C4-2B (cell line): ENCODE results near the gene KIF22.

Experiments used
- H3K27ac ChIP-seq: fragments of 450-650 bp; 2 replicates; pipeline ENCODE4 v1.5.1; 2017
- ZFX ChIP-seq: fragments of 450-650 bp; IDR thresholded peaks from 2 replicates; pipeline ENCODE4 v1.6.1; 2017
- TF ChIP-seq, protein P1 (sequence below): fragments of 450-650 bp; conservative IDR thresholded peaks from 2 replicates; pipeline ENCODE4 v1.5.1; 2017; ENCODE audit warnings: mild to moderate bottlenecking

KIF22 gene

DNA sequence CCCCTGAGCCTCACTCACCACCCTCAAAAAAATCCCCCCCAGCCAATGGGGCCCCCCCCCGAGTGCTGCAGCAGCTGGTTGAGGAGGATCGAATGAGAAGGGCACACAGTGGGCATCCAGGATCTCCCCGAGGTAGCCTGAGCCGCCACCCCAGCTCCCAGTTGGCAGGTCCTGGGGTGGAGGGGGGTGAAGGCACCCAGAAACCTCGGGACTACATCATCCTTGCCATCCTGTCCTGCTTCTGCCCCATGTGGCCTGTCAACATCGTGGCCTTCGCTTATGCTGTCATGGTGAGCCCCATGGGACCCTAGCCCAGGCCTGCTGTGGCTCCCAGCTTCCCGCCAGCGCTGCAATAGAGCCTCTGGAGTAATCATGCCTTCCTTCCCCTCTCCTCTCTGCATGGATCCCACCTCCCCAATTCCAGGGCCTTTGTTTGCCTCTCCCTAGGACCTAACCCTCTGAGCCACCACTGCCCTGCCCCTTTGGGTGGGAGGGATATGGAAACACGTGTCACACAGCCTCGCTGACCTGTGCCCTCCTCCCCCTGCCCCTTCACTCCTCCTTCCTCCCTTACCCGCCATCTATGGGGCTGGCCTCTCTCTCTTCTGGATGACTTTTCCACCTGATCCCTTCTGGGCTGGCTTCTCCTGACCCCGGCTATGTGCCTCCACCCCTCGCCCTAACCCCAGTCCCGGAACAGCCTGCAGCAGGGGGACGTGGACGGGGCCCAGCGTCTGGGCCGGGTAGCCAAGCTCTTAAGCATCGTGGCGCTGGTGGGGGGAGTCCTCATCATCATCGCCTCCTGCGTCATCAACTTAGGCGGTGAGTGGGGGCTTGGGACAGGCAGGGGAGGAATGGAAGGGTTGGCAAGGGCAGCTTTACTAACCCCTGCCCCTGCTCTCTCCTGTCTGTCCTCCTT, 23.4 kb downstream of the KIF22 start:
- no peak for TF ChIP-seq ZFX
- TF ChIP-seq, protein P1, sequence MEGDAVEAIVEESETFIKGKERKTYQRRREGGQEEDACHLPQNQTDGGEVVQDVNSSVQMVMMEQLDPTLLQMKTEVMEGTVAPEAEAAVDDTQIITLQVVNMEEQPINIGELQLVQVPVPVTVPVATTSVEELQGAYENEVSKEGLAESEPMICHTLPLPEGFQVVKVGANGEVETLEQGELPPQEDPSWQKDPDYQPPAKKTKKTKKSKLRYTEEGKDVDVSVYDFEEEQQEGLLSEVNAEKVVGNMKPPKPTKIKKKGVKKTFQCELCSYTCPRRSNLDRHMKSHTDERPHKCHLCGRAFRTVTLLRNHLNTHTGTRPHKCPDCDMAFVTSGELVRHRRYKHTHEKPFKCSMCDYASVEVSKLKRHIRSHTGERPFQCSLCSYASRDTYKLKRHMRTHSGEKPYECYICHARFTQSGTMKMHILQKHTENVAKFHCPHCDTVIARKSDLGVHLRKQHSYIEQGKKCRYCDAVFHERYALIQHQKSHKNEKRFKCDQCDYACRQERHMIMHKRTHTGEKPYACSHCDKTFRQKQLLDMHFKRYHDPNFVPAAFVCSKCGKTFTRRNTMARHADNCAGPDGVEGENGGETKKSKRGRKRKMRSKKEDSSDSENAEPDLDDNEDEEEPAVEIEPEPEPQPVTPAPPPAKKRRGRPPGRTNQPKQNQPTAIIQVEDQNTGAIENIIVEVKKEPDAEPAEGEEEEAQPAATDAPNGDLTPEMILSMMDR = no peak
- peak overlapping the region; percentile 96 for H3K27ac ChIP-seq

DNA sequence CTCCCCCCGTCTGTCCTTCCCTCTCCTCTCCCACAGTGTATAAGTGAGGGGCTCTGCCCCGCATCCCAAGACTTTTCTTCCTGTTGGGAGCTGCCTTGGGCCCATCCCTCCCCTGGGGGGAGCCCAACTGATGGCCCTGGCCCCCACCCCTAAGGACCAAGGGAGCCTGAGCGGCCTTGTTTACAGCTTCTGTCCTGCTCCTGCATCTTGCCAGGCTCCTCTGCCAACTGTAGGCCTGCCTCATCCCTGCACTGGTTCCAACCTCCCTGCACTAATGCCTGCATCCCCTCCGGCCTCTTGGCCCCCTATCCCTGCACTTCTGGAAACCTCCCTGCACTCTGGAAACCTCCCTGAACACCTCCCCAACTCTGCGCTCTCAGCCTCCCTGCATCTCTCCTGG, 24.0 kb downstream of the KIF22 start:
- H3K27ac ChIP-seq = peak overlapping the region; percentile 96

DNA sequence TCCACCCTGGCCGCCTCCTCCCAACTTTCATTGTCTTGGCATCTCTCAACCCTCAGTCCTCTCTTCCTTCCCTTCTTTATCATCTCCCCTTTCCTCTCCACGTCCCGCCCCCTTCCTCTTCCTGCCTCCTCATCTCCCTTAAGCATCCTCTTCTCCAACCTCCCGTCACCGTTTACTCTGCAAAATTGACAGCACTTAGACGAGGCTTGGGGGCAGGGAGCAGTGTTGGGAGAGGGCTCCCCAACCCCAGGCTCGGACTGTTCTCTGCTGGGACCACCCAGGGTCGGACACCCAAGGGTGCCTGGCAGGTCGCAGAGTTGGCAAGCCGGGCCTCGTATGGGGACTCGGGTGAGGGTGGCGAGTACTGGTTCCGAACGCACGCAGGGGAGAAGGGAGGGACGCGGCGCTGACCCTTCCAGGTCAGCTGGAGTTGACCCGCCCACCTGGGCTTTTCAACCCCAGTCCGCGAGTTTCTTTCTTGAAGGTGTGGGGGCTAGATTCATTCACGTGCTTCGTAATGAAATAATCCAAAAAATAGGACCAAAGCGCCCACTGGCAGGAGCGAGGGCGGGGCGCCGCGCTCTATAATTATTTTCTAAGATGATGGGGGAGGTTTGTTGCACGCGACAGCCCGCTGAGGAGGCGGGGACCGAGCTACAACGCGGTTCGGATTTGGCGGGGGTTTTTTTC, 24.6 kb downstream of the KIF22 start:
- H3K27ac ChIP-seq = peak overlapping the region; percentile 96

More for the DNA sequence above, 24.0 kb downstream of the KIF22 start:
- TF ChIP-seq, protein P1 = no peak

DNA sequence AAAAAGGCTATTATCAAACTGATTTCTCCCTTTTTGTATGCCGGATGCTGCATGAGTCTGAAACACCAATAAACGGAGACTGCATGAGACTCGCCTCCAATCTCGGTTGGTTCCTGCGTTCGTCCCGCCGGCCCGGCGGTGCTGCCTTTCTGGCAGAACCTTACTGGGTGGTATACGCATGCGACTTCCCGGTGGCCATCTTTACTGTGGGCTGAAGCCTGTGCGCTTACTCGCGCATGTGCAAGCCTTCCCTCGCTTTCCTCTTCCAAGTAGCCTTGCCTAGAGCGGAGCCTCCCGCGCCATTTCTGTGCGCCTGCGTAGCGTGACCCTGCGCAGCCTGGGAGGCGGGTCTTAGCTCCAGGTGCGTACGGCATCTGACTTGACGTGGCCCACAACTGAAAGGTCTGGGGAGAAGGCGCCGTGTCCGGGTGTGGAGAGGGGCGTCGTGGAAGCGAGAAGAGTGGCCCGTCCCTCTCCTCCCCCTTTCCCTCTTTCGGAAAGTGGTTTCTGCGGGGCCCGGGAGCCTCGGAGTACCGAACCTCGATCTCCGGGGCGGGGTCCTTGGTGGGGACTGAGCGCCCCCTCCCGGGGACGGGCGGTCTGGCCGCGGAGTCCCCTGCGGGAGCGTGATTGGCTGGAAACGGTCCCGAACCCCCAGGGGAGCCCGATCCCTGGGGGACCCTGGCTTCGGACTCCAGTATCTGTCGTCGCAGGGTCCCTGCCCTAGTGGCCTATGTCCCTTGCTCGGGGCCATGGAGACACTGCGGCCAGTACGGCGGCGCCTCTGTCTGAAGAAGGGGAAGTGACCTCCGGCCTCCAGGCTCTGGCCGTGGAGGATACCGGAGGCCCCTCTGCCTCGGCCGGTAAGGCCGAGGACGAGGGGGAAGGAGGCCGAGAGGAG, 25.5 kb downstream of the KIF22 start, which contains the start of gene PAGR1:
PAGR1 (plus strand) TSS at position 360 of the 901 bp plus-strand sequence; CDS start at position 734, 374 bp downstream.
- peak within 1 kb of the TSS; percentile 96 for H3K27ac ChIP-seq
- TF ChIP-seq ZFX = 0 out of 2 replicates have a peak, but pooled peaks have one; percentile 35
- TF ChIP-seq, protein P1 = peak; percentile 97

More for the DNA sequence above, 24.6 kb downstream of the KIF22 start:
- TF ChIP-seq ZFX = no peak
- TF ChIP-seq, protein P1 = no peak

DNA sequence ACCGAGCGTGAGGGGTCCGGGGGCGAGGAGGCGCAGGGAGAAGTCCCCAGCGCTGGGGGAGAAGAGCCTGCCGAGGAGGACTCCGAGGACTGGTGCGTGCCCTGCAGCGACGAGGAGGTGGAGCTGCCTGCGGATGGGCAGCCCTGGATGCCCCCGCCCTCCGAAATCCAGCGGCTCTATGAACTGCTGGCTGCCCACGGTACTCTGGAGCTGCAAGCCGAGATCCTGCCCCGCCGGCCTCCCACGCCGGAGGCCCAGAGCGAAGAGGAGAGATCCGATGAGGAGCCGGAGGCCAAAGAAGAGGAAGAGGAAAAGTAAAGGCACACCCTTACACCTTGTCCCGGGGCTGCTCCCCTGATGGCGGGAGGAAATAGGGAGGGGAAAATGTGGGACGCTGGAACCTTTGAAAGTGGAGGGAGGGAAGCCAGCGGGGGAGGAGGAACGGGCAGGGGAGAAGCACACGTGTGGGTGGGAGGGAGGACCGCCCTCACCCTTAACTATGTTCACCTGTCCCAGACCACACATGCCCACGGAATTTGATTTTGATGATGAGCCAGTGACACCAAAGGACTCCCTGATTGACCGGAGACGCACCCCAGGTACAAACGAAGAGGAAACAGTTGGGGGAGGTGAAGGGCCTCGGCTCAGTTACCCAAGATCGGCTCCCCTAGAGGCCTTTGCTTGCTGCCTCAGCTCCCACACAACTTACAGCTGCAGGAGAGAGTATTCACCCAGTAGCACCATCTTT, 26.3 kb downstream of the KIF22 start:
- peak overlapping the region; percentile 96 for H3K27ac ChIP-seq
- TF ChIP-seq ZFX = no peak
- TF ChIP-seq, protein P1 = no peak

DNA sequence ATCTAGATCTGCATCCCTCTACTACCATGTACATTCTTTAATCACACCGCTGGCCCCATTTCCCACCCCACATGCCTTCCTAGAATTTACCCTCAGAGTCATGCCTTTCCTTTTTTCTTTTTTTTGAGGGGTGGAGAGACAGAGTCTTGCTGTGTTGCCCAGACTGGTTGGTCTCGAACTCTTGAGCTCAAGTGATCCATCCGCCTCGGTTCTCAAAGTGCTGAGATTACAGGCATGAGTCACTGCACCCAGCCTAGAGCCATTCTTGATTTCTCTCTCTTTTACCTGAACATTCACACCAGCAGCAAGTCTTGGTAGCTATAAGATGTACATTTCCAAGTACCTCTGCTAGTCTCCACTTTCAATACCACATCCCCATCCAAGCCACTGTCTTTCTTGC, 27.5 kb downstream of the KIF22 start:
- TF ChIP-seq, protein P1 = no peak
- TF ChIP-seq ZFX = no peak
- H3K27ac ChIP-seq = no peak overlapping the region
